ENCODE data around the gene PDE8A.

The PDE8A gene

GRCh38 chr15:85088300-85088699 is 106.6 kb downstream of the PDE8A start:
- no peak for DNase-seq (ENCODE audit: low read depth)

- no peak for DNase-seq (ENCODE audit: low read depth)
Observed at GRCh38 chr15:85089929-85090597, 108.4 kb downstream of the PDE8A start.

- DNase-seq (ENCODE audit: low read depth), result no peak
Observed at GRCh38 chr15:85091990-85092389, 110.3 kb downstream of the PDE8A start.

GRCh38 chr15:85094685-85095084 is 113.0 kb downstream of the PDE8A start:
- DNase-seq (ENCODE audit: low read depth), result no peak

GRCh38 chr15:85095566-85095965 is 113.9 kb downstream of the PDE8A start:
- DNase-seq (ENCODE audit: low read depth), result no peak

GRCh38 chr15:85097250-85097649 is 115.6 kb downstream of the PDE8A start:
- no peak for DNase-seq (ENCODE audit: low read depth)

GRCh38 chr15:85097725-85098124 is 116.1 kb downstream of the PDE8A start:
- DNase-seq (ENCODE audit: low read depth), result no peak

- no peak for DNase-seq (ENCODE audit: low read depth)
Observed at GRCh38 chr15:85099195-85099803, 117.6 kb downstream of the PDE8A start.

GRCh38 chr15:85100186-85100937 is 118.7 kb downstream of the PDE8A start:
- no peak for DNase-seq (ENCODE audit: low read depth)

- DNase-seq (ENCODE audit: low read depth), result no peak
Observed at GRCh38 chr15:85104584-85104983, 122.9 kb downstream of the PDE8A start.

- no peak for DNase-seq (ENCODE audit: low read depth)
Observed at GRCh38 chr15:85108136-85108535, 126.5 kb downstream of the PDE8A start.

- no peak for DNase-seq (ENCODE audit: low read depth)
Observed at GRCh38 chr15:85109333-85109732, 127.7 kb downstream of the PDE8A start.

GRCh38 chr15:85112997-85113396 is 131.3 kb downstream of the PDE8A start:
- DNase-seq (ENCODE audit: low read depth), result no peak

GRCh38 chr15:85114886-85115285 is 133.2 kb downstream of the PDE8A start:
- no peak for DNase-seq (ENCODE audit: low read depth)

GRCh38 chr15:85116066-85116465 is 134.4 kb downstream of the PDE8A start:
- DNase-seq (ENCODE audit: low read depth), result no peak

GRCh38 chr15:85116494-85116893 is 134.8 kb downstream of the PDE8A start:
- no peak for DNase-seq (ENCODE audit: low read depth)

GRCh38 chr15:85116925-85117646 is 135.4 kb downstream of the PDE8A start:
- no peak for DNase-seq (ENCODE audit: low read depth)

GRCh38 chr15:85118173-85118572 is 136.5 kb downstream of the PDE8A start:
- DNase-seq (ENCODE audit: low read depth), result no peak

- no peak for DNase-seq (ENCODE audit: low read depth)
Observed at GRCh38 chr15:85118581-85118980, 136.9 kb downstream of the PDE8A start.

- no peak for DNase-seq (ENCODE audit: low read depth)
Observed at GRCh38 chr15:85120351-85121113, 138.9 kb downstream of the PDE8A start.

- DNase-seq (ENCODE audit: low read depth), result no peak
Observed at GRCh38 chr15:85124173-85124572, 142.5 kb downstream of the PDE8A start.
